Esophagus squamous epithelium (tissue), 5 donors: ENCODE results near the gene AMZ1. TPM values are rescaled to one million over a fixed set of nuclear protein-coding genes. Genes with fewer than 3 reads are reported as not detected.
"Not testable (repeated sequence)": the region's sequence is repeated elsewhere in the genome, so short reads cannot be mapped to it uniquely, and the experiment has no call there.

Experiments used
- DNase-seq: peaks from one replicate; lab custom pipeline; 2025; lab: John Stamatoyannopoulos, UW
- H3K27ac ChIP-seq, 4 donors: fragments of 200-600 bp; sonication (generic); one replicate each; pipeline ENCODE4 v1.5.1; 2016 to 2019; ENCODE audit warnings: mild to moderate bottlenecking in 1 of 4
- H3K27me3 ChIP-seq, 4 donors: fragments of 200-600 bp; sonication (generic); 1 replicate in 3 of 4; 2 replicates in 1 of 4; pipeline versions ENCODE4 v1.5.1 to v1.6.0; 2017 to 2021; ENCODE audit warnings: antibody characterized with exemption in 1 of 4
- H3K36me3 ChIP-seq, 3 donors: fragments of 200-600 bp; sonication (generic); one replicate each; pipeline ENCODE4 v1.5.1; 2016 to 2019
- H3K4me1 ChIP-seq, 3 donors: fragments of 200-600 bp; sonication (generic); one replicate each; pipeline ENCODE4 v1.5.1; 2017 to 2019
- H3K4me3 ChIP-seq, 4 donors: fragments of 200-600 bp; sonication (generic); 1 replicate in 3 of 4; 2 replicates in 1 of 4; pipeline ENCODE4 v1.5.1; 2016 to 2019; ENCODE audit warnings: mild to moderate bottlenecking in 2 of 4, moderate library complexity in 1 of 4
- H3K9me3 ChIP-seq, 3 donors: fragments of 200-600 bp; sonication (generic); one replicate each; pipeline ENCODE4 v1.5.1; 2016 to 2019
- CTCF ChIP-seq, 6 experiments: fragments of 450-650 bp in 4 of 6; fragments of 200-600 bp in 2 of 6; sonication (generic) in 2 of 6; IDR thresholded peaks; one replicate each; pipeline ENCODE4 v1.5.1; 2016 to 2019; ENCODE audit warnings: antibody characterized with exemption in 6 of 6, mild to moderate bottlenecking in 4 of 6, moderate library complexity in 4 of 6
- POLR2A ChIP-seq, 4 donors: fragments of 450-650 bp; IDR thresholded peaks; one replicate each; pipeline ENCODE4 v1.6.1; 2017; ENCODE audit warnings: antibody characterized with exemption in 4 of 4, mild to moderate bottlenecking in 4 of 4, moderate library complexity in 3 of 4
- WGBS, 2 donors: methylation state at CpG; one replicate each; pipeline ENCODE4 v1.1.5; 2018; 5-methylcytosine and 5-hydroxymethylcytosine counted together
- intact Hi-C: fragments of 100-400 bp; cut with DNase I; formaldehyde crosslinking; loops from one replicate; pipeline ENCODE4 v1.15.0; 2022
- total RNA-seq, 4 donors: library from RNA; depleted of rRNA; stranded (reverse); fragments of >200 nt; gene quantifications; one replicate each; pipeline ENCODE4 v1.1.0, GENCODE V29; 2016
- donor health status: DM: yes; HTN: yes; CAD: no.

AMZ1 gene
- total RNA-seq, 4 donors from 2014 or later, result 0.12 to 0.19 TPM; not detected in 2

GRCh38 chr7:2723138-2723850 is 35.3 kb downstream of the AMZ1 start:
- no peak for TF ChIP-seq CTCF (IDR thresholded peaks at IDR 0.05)
- no peak for TF ChIP-seq POLR2A (IDR thresholded peaks at IDR 0.05)

GRCh38 chr7:2724036-2724435 is 36.0 kb downstream of the AMZ1 start:
- WGBS, 2 donors, result 95 to 100% methylated on average over 1 to 8 of the region's 15 CpGs
- H3K27ac ChIP-seq, H3K9me3 ChIP-seq, DNase-seq, intact Hi-C loops, H3K27me3 ChIP-seq, H3K4me3 ChIP-seq: not testable (repeated sequence)
- Histone ChIP-seq H3K36me3 (peaks cover 0 to 25% (median 0%) of the 10 kb centered on the region in 3 donors), H3K4me1 (peaks cover 6 to 21% (median 9%) of the 10 kb centered on the region in 3 donors)

More at GRCh38 chr7:2723138-2723850, 35.3 kb downstream of the AMZ1 start:
- H3K4me1 ChIP-seq, result peaks cover 0 to 14% (median 4%) of the 10 kb centered on the region in 3 donors
- 73 to 85% methylated on average over 11 to 14 of the region's 23 CpGs for WGBS, 2 donors
- peaks cover 0 to 25% (median 0%) of the 10 kb centered on the region in 3 donors for H3K36me3 ChIP-seq
- no peaks in the 10 kb centered on the region for H3K27me3 ChIP-seq
- DNase-seq, result no peak
- H3K9me3 ChIP-seq, result no peaks in the 10 kb centered on the region
- no peak overlapping the region for H3K27ac ChIP-seq
- no peak overlapping the region for H3K4me3 ChIP-seq
- intact Hi-C loops, result no loop called here

GRCh38 chr7:2724453-2725177 is 36.6 kb downstream of the AMZ1 start:
- H3K9me3 ChIP-seq, result no peaks in the 10 kb centered on the region
- WGBS, 2 donors, result 92 to 94% methylated on average over 21 to 23 of the region's 31 CpGs
- no peak for DNase-seq
- H3K36me3 ChIP-seq, result peaks cover 0 to 25% (median 0%) of the 10 kb centered on the region in 3 donors
- H3K27ac ChIP-seq, result no peak overlapping the region
- TF ChIP-seq CTCF (IDR thresholded peaks at IDR 0.05) (no peak), POLR2A (IDR thresholded peaks at IDR 0.05) (no peak)
- peaks cover 8 to 27% (median 9%) of the 10 kb centered on the region in 3 donors for H3K4me1 ChIP-seq
- H3K4me3 ChIP-seq, result no peak overlapping the region
- H3K27me3 ChIP-seq, result no peaks in the 10 kb centered on the region
- intact Hi-C loops, result no loop called here

GRCh38 chr7:2725178-2726105 is 37.4 kb downstream of the AMZ1 start:
- H3K36me3 ChIP-seq, result peaks cover 0 to 25% (median 0%) of the 10 kb centered on the region in 3 donors
- no peak overlapping the region for H3K4me3 ChIP-seq
- WGBS, 2 donors, result 89 to 96% methylated on average over 22 to 26 of the region's 34 CpGs
- no peaks in the 10 kb centered on the region for H3K27me3 ChIP-seq
- H3K4me1 ChIP-seq, result peaks cover 9 to 31% (median 12%) of the 10 kb centered on the region in 3 donors
- TF ChIP-seq POLR2A (IDR thresholded peaks at IDR 0.05), result no peak
- no peak for TF ChIP-seq CTCF (IDR thresholded peaks at IDR 0.05)
- no peak overlapping the region for H3K27ac ChIP-seq
- no peak for DNase-seq
- intact Hi-C loops, result no loop called here
- no peaks in the 10 kb centered on the region for H3K9me3 ChIP-seq

- peaks cover 9 to 24% (median 12%) of the 10 kb centered on the region in 3 donors for H3K4me1 ChIP-seq
- no peak overlapping the region for H3K27ac ChIP-seq
- 90 to 91% methylated on average over 12 of the region's 18 CpGs for WGBS, 2 donors
- no peak for DNase-seq
- no peak overlapping the region for H3K4me3 ChIP-seq
- H3K27me3 ChIP-seq, result no peaks in the 10 kb centered on the region
- TF ChIP-seq POLR2A (IDR thresholded peaks at IDR 0.05) (no peak), CTCF (IDR thresholded peaks at IDR 0.05) (no peak)
- H3K9me3 ChIP-seq, result no peaks in the 10 kb centered on the region
- intact Hi-C loops, result no loop called here
- peaks cover 0 to 27% (median 0%) of the 10 kb centered on the region in 3 donors for H3K36me3 ChIP-seq
These were observed 38.5 kb downstream of the AMZ1 start for GRCh38 chr7:2726316-2727018.

GRCh38 chr7:2727206-2727605 is 39.2 kb downstream of the AMZ1 start:
- intact Hi-C loops, H3K27ac ChIP-seq, H3K27me3 ChIP-seq, H3K9me3 ChIP-seq, DNase-seq, H3K4me3 ChIP-seq: not testable (repeated sequence)
- Histone ChIP-seq H3K36me3 (peaks cover 0 to 29% (median 0%) of the 10 kb centered on the region in 3 donors), H3K4me1 (peaks cover 9 to 24% (median 12%) of the 10 kb centered on the region in 3 donors)
- 80 to 99% methylated on average over 10 to 13 of the region's 13 CpGs for WGBS, 2 donors
